ENCODE data around the gene IFITM1. TPM values are rescaled to one million over a fixed set of nuclear protein-coding genes. Genes with fewer than 3 reads are reported as not detected.

The IFITM1 gene
- total and polyA plus RNA-seq, 4 donors = 12.6 to 113 (median 66.7) TPM

- H3K27ac ChIP-seq (ENCODE audit: low read depth in 1 of 2, low read length in 2 of 2) = no peak overlapping the region
- H3K4me3 ChIP-seq (ENCODE audit: low read depth in 1 of 3, low read length in 3 of 3) = no peak overlapping the region
- peaks cover 0 to 2% (median 0%) of the 10 kb centered on the region in 4 donors for H3K36me3 ChIP-seq (ENCODE audit: control insufficient read depth in 4 of 4, insufficient read depth in 3 of 4, low read depth in 1 of 4, low read length in 3 of 4)
- WGBS = 58% methylated on average over 26 of the region's 26 CpGs
- no peaks in the 10 kb centered on the region for H3K27me3 ChIP-seq (ENCODE audit: control insufficient read depth in 4 of 4, insufficient read depth in 4 of 4, low read length in 3 of 4)
- no peak overlapping the region for H3K9ac ChIP-seq (ENCODE audit: low read depth in 1 of 2, low read length in 2 of 2)
- TF ChIP-seq EGR1 (IDR thresholded peaks at IDR 0.05; ENCODE audit: low read depth in 2 of 2) (no peak), HNF4A (conservative IDR thresholded peaks at IDR 0.05) (no peak)
- no peaks in the 10 kb centered on the region for H3K4me1 ChIP-seq (ENCODE audit: control insufficient read depth in 4 of 4, insufficient read depth in 4 of 4, low read length in 3 of 4)
- no peak for DNase-seq (ENCODE audit: low spot score)
- H3K9me3 ChIP-seq (ENCODE audit: control insufficient read depth in 4 of 4, low read length in 3 of 4) = no peaks in the 10 kb centered on the region
Observed at GRCh38 chr11:297586-298405, 16.0 kb upstream of the IFITM1 start.

DNA sequence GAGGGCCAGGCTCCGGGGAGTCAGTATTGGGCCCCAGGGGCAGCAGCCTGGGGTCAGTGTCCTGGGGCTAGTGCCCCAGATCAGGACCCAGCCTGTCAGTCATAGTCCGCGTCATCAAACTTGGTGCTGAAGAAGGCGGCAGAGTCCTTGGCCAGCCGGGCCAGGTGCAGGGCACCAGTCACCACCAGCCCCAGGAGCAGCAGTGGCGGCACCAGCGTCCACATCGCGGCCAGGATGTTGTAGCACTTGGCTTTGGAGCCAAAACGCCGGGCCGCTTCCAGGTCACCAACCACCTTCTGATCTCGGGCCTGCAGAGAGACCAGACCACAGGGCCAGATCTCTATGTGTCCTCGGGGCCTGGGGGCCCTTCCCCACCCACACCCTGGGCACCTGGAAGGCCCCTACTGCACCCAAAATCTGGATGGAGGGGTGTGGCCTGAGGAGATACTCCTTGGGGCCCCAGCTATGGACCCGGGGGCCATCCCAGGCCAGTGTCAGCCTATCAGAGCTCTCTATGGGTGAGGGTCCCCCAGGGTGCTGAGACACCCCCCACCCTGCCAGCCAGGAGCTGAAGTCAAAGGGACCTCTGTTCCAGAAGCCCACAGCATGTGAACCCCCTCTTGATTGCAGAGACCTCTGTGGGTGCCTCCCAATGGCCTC, 15.3 kb upstream of the IFITM1 start:
- no peak overlapping the region for H3K27ac ChIP-seq (ENCODE audit: low read depth in 1 of 2, low read length in 2 of 2)
- no peaks in the 10 kb centered on the region for H3K27me3 ChIP-seq (ENCODE audit: control insufficient read depth in 4 of 4, insufficient read depth in 4 of 4, low read length in 3 of 4)
- WGBS = 51% methylated on average over 15 of the region's 15 CpGs

DNA sequence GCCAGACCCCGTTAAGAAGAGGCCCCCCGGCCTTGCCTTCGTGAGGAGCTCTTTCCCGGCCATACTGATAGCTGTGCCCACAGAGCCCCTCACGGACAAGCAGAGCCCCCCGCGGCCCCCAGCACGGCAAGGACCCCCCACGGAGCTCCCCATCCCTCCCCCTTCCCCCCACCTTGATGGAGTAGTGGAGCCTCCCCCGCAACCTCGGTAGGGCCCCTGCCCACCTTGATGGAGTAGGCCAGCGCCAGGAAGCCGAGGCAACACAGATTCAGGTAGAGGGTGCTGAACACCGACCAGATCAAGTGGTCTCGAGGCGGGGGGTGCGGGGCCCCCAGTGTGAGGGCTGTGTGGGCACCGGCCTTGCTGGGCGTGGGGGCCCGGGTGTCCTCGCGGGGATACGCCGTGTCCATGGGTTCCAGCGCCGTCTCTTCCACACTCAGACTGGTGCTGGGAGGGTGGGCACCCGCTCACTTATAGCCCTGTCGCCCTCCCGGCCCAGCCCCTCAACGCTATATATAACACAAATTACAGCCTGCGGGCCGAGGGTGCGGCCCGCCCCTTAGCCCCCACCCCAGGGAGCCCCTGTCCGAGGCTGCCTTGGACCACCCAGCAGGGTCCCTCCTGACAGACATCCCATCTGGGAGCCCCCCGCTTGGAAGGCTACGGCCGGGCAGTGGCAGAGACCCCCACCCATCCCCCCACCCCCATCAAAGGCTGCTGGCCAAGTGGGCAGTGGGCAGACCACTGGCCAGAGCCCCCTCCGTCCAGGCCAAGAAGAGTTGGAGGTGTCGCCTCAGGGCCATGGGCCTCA, 14.6 kb upstream of the IFITM1 start, which contains the start of gene IFITM5:
IFITM5 (minus strand) TSS at position 446 of the 811 bp plus-strand sequence; CDS start at position 410, 36 bp downstream.
- no peaks in the 10 kb centered on the region for H3K9me3 ChIP-seq (ENCODE audit: control insufficient read depth in 4 of 4, low read length in 3 of 4)
- DNase-seq (ENCODE audit: low spot score) = no peak
- H3K27ac ChIP-seq (ENCODE audit: low read depth in 1 of 2, low read length in 2 of 2) = no peak within 1 kb of the TSS
- H3K9ac ChIP-seq (ENCODE audit: low read depth in 1 of 2, low read length in 2 of 2) = no peak within 1 kb of the TSS
- H3K4me1 ChIP-seq (ENCODE audit: control insufficient read depth in 4 of 4, insufficient read depth in 4 of 4, low read length in 3 of 4) = no peaks in the 10 kb centered on the region
- H3K27me3 ChIP-seq (ENCODE audit: control insufficient read depth in 4 of 4, insufficient read depth in 4 of 4, low read length in 3 of 4) = no peaks in the 10 kb centered on the region
- WGBS = 68% methylated on average over 40 of the region's 40 CpGs
- no peak within 1 kb of the TSS for H3K4me3 ChIP-seq (ENCODE audit: low read depth in 1 of 3, low read length in 3 of 3)
- no peaks in the 10 kb centered on the region for H3K36me3 ChIP-seq (ENCODE audit: control insufficient read depth in 4 of 4, insufficient read depth in 3 of 4, low read depth in 1 of 4, low read length in 3 of 4)
- TF ChIP-seq GABPA (IDR thresholded peaks at IDR 0.05 in 1 of 2, conservative IDR thresholded peaks at IDR 0.05 in 1 of 2) (no peak), FOXA2 (IDR thresholded peaks at IDR 0.05) (no peak), YY1 (IDR thresholded peaks at IDR 0.05) (no peak), RXRA (IDR thresholded peaks at IDR 0.05) (no peak), SP1 (IDR thresholded peaks at IDR 0.05) (no peak), MAX (IDR thresholded peaks at IDR 0.05) (no peak), ZBTB33 (IDR thresholded peaks at IDR 0.05) (no peak)
- TF ChIP-seq, protein P1, sequence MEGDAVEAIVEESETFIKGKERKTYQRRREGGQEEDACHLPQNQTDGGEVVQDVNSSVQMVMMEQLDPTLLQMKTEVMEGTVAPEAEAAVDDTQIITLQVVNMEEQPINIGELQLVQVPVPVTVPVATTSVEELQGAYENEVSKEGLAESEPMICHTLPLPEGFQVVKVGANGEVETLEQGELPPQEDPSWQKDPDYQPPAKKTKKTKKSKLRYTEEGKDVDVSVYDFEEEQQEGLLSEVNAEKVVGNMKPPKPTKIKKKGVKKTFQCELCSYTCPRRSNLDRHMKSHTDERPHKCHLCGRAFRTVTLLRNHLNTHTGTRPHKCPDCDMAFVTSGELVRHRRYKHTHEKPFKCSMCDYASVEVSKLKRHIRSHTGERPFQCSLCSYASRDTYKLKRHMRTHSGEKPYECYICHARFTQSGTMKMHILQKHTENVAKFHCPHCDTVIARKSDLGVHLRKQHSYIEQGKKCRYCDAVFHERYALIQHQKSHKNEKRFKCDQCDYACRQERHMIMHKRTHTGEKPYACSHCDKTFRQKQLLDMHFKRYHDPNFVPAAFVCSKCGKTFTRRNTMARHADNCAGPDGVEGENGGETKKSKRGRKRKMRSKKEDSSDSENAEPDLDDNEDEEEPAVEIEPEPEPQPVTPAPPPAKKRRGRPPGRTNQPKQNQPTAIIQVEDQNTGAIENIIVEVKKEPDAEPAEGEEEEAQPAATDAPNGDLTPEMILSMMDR (IDR thresholded peaks at IDR 0.05; ENCODE audit: low read depth, low read length, missing input control) = no peak

More for the DNA sequence above, 15.3 kb upstream of the IFITM1 start:
- Histone ChIP-seq H3K4me1 (ENCODE audit: control insufficient read depth in 4 of 4, insufficient read depth in 4 of 4, low read length in 3 of 4) (no peaks in the 10 kb centered on the region), H3K36me3 (ENCODE audit: control insufficient read depth in 4 of 4, insufficient read depth in 3 of 4, low read depth in 1 of 4, low read length in 3 of 4) (peaks cover 0 to under 1% (median 0%) of the 10 kb centered on the region in 4 donors), H3K9ac (ENCODE audit: low read depth in 1 of 2, low read length in 2 of 2) (no peak overlapping the region), H3K4me3 (ENCODE audit: low read depth in 1 of 3, low read length in 3 of 3) (no peak overlapping the region), H3K9me3 (ENCODE audit: control insufficient read depth in 4 of 4, low read length in 3 of 4) (no peaks in the 10 kb centered on the region)
- TF ChIP-seq FOXA1 (IDR thresholded peaks at IDR 0.05) (no peak), SP1 (IDR thresholded peaks at IDR 0.05) (no peak)
- TF ChIP-seq, protein P2, sequence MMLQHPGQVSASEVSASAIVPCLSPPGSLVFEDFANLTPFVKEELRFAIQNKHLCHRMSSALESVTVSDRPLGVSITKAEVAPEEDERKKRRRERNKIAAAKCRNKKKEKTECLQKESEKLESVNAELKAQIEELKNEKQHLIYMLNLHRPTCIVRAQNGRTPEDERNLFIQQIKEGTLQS (IDR thresholded peaks at IDR 0.05) = no peak
- no peak for DNase-seq (ENCODE audit: low spot score)
